Omental fat pad (tissue), 4 donors: ENCODE measurements around the gene SGMS2. TPM values are rescaled to one million over a fixed set of nuclear protein-coding genes. Genes with fewer than 3 reads are reported as not detected.

Source experiments
- ATAC-seq: fragments of 150-250 bp; one replicate; pipeline ENCODE4 v1.9.1; 2016; ENCODE audit warnings: mild to moderate bottlenecking, moderate library complexity; ENCODE audit not compliant: low FRiP score
- DNase-seq: peaks from one replicate; pipeline ENCODE4 v3.0.0-alpha.2; 2019; ENCODE audit warnings: low spot score
- total RNA-seq, 4 donors: library from RNA; depleted of rRNA; stranded (reverse); fragments of >200 nt; gene quantifications; one replicate each; pipeline ENCODE4 v1.1.0, GENCODE V29; 2016
- TF ChIP-seq, protein P1 (sequence below), 3 donors: fragments of 450-650 bp; IDR thresholded peaks; one replicate each; pipeline ENCODE4 v1.5.1; 2016 to 2017; ENCODE audit warnings: antibody characterized with exemption in 3 of 3, mild to moderate bottlenecking in 3 of 3, moderate library complexity in 2 of 3

Gene SGMS2
- total RNA-seq, 4 donors from 2014 or later = 20.2 to 473 (median 149) TPM

DNA sequence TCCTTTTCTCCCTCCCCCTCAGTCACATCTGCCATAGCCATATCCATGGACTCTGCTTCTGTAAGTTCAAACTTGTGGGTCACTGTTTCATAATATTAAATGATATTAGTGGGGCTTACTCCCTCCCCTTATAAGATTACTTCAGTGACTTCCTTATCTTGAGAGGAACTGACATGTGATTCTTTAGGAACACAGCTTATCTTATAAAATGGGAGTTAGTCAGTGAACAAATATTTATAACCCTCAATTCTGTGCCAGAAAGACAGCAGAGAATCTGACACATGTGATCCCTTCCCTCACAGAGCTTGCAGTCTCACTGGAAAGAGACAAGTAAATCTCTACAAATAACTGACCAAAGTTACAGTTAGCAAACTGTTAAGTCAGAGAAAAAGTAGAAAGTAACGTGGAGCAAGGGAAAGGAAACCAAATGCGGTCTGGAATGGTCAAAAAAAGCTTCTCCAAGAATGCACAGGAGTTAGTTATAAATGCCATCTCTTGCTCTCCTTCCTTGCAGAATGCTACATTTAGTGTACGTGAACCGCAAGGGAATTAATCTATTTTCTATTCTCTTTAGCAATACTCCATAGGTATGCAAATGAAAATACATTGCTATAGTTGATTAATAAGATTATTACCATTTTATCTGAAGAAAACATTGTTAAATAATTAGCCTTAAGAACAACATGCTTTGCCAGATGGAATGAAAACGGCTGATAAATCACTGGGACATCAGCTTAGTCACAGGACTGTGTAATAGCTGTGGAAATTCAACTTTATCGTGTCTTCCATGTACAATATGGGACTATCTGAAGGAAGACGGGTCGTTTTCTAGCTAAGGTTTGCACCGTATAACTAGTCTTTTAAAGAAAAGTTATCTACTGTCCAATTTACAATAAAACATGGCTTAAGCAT, 29.0 kb downstream of the SGMS2 start:
- DNase-seq = no peak
- TF ChIP-seq, protein P1, sequence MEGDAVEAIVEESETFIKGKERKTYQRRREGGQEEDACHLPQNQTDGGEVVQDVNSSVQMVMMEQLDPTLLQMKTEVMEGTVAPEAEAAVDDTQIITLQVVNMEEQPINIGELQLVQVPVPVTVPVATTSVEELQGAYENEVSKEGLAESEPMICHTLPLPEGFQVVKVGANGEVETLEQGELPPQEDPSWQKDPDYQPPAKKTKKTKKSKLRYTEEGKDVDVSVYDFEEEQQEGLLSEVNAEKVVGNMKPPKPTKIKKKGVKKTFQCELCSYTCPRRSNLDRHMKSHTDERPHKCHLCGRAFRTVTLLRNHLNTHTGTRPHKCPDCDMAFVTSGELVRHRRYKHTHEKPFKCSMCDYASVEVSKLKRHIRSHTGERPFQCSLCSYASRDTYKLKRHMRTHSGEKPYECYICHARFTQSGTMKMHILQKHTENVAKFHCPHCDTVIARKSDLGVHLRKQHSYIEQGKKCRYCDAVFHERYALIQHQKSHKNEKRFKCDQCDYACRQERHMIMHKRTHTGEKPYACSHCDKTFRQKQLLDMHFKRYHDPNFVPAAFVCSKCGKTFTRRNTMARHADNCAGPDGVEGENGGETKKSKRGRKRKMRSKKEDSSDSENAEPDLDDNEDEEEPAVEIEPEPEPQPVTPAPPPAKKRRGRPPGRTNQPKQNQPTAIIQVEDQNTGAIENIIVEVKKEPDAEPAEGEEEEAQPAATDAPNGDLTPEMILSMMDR (IDR thresholded peaks at IDR 0.05) = no peak
- peak; percentile 70 for ATAC-seq

DNA sequence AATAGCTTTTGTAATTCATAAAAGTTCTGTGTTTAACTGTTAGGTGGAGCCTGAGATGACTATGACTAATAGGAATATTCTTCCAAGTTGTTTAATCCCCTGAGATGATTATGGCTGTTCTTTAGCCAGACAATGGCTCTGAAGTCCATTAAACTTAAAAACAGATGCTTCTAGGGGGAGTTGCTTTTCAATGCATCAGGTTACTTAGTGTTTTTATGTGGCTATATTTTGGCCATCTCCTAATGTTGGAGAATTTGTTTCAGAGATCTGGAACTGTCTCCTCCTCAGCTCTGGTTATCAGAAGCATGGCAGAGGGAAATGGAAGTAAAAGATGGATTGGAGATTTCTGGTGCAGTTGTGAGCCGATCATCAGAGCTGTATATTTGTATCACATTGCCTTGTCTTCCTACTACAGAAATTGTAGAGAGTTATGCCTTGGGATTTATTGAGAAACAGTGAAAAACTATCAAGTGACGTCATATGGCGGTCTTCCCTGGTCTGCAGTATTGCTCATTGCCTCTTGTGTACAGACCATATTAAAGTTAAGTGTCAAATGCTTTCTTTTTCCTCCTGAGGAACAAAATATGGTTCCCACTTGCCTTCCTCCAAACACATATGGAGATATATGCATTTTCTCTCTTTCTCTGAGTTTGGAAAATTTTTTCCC, 29.8 kb downstream of the SGMS2 start:
- TF ChIP-seq, protein P1 (IDR thresholded peaks at IDR 0.05) = no peak
- ATAC-seq (peak; percentile 51), DNase-seq (no peak)

DNA sequence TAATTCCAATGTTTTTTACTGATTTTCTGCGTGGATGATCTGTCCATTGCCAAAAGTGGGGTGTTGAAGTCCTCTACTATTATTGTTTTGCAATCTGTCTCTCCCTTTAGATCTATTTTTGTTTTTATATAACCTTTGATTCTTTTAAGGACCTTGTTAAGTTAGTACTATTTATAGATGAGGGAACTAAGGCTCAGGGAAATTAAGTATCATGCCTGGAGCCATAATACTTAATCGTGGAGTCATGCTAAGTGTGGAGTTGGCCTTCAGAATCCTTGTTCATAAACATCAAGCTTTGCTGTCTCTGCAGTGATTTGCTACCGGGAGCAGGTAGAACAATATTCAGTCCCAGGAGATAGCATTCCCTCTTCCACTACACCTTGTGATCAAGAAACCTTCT, 31.0 kb downstream of the SGMS2 start:
- DNase-seq (no peak), ATAC-seq (no peak)
- TF ChIP-seq, protein P1 (IDR thresholded peaks at IDR 0.05) = no peak

DNA sequence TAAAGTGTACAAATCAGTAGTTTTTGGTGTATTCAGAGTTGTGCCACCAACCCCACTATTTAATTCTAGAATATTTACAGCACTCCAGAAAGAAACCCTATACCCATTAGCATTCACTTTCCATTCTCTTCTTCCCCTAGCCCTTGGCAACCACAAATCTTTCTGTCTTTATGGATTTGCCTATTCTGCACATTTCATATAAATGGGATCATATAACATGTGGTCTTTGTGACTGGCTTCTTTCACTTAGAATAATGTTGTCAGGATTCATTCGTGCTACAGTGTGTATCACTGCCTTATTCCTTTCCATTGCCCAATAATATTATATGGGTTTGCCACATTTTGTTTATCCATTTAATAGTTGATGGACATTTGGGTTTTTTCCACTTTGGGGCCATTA, 32.2 kb downstream of the SGMS2 start:
- TF ChIP-seq, protein P1 (IDR thresholded peaks at IDR 0.05) = no peak
- ATAC-seq (no peak), DNase-seq (no peak)

DNA sequence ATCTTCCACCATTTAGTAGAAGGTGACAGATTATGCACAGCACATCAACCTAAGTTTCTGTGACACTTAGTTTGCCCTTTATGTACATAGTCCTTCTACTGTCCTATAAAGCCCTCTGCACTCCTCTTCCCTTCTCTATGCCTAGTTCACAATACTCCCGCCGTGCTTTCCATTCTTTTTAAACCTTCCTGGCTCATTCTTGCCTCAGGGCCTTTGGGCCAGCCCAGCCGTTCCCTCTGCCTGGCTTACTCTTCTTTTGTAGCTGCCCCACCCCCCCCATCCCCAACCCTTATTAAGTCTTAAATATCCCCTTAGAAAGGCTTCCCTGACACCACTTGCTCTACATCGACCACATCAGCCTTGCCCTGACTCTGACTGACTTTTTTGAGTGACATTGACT, 33.0 kb downstream of the SGMS2 start:
- ATAC-seq (no peak), DNase-seq (no peak)
- TF ChIP-seq, protein P1 (IDR thresholded peaks at IDR 0.05) = no peak

DNA sequence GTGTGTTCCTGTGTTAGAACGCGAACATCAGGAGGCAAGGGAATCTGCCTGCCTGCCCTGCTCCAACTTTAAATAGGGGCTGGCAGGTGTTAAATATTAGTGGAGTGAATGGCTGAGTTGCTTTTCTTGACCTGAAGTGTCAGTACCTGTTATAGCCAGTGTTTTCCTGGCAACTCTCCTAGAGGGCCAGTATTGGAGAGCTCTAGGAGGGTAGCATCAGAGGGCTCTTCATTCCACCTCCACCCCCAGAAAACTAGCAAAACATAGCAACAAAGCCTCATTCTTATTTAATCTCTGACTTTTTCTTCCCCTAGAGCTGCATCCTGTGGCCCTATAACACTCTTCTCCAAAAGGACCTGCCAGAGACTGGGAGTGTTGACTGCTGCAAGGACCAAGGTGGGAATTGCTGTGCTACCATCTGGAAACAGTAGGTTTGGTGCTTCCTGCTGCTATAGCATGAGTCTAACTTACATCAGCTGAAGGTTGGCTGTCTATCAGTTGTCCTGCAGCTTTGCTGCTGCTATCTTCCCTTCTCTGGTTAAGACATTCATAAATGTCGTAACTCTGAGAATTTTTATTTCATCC, 33.5 kb downstream of the SGMS2 start:
- TF ChIP-seq, protein P1 (IDR thresholded peaks at IDR 0.05) = no peak

More for the DNA sequence above, 33.5 kb downstream of the SGMS2 start:
- no peak for DNase-seq
- ATAC-seq = no peak
